Stimulated activated effector memory CD8-positive, alpha-beta T cell treated with anti-CD3 and anti-CD28 coated beads, Interleukin-12 subunit alpha, Interleukin-12 subunit beta, amount 100 ng/mL, for 72 hours (primary cell): ENCODE results near the gene GALNTL6.

Experiments
- ATAC-seq: fragments of 150-1000 bp; cut with Tn5 transposase; 2 replicates; pipeline ENCODE4 v1.10.0; 2021
- DNase-seq, 2 donors: peaks; one replicate each; pipeline ENCODE4 v3.0.0; 2021 to 2022; ENCODE audit warnings: low spot score in 2 of 2
- H3K27ac Mint-ChIP-seq: one replicate; pipeline ENCODE4 v1.8.0; 2022; ENCODE audit warnings: mild to moderate bottlenecking, mixed read lengths
- H3K36me3 Mint-ChIP-seq: one replicate; pipeline ENCODE4 v1.8.0; 2022; ENCODE audit warnings: mild to moderate bottlenecking, mixed read lengths
- H3K4me1 Mint-ChIP-seq: one replicate; pipeline ENCODE4 v1.8.0; 2022; ENCODE audit warnings: mixed read lengths
- H3K4me3 Mint-ChIP-seq: one replicate; pipeline ENCODE4 v1.8.0; 2022; ENCODE audit warnings: mild to moderate bottlenecking, mixed read lengths
- H3K9me3 Mint-ChIP-seq: one replicate; pipeline ENCODE4 v1.8.0; 2022; ENCODE audit warnings: mixed read lengths

Gene GALNTL6

DNA sequence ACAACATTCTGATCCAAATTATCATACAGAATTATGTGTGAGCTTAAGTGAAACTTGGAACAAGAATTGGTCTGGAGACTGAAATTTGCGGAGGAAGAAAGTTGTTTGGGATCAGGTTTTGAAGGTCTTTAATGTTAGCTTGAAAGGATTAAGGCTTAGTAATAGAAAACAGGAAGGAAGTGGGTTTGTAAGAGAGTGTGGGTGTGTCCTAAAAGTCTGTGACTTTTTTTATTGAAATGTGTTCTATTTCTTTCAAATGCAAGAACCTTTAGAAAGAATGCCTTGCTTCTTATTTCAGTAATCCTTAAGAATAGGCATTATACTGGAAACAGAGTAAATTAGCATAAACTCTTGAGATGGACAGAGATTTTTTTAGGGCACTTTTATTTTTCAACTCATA is 198.0 kb downstream of the GALNTL6 start:
- DNase-seq: no peak
- Mint-ChIP-seq H3K4me1 (no peaks in the 10 kb centered on the region), H3K9me3 (peaks cover 17% of the 10 kb centered on the region), H3K4me3 (no peak overlapping the region), H3K27ac (no peak overlapping the region), H3K36me3 (no peaks in the 10 kb centered on the region)
- no peak for ATAC-seq

DNA sequence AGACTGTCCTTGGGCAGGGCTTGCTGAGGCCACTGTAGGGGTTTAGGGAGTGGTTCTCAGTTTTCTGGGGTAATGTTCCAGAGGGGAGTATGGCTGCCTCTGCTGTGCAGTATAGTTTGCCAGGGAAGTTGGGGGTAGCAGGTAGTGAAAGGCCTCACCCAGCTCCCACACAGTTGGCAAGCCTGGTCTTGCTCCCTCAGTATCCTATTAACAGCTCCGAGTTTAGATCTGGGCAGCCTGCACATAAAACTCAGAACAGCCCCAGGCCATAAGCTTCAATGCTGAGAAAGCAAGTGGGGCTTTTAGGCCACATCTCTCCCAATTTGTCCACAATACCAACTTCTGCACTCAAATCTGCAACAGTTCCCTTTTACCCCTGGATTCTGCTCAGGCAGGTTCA is 205.2 kb downstream of the GALNTL6 start:
- Mint-ChIP-seq H3K4me3 (no peak overlapping the region), H3K27ac (no peak overlapping the region), H3K4me1 (no peaks in the 10 kb centered on the region), H3K9me3 (peaks cover 35% of the 10 kb centered on the region), H3K36me3 (no peaks in the 10 kb centered on the region)
- ATAC-seq (no peak), DNase-seq (no peak)

DNA sequence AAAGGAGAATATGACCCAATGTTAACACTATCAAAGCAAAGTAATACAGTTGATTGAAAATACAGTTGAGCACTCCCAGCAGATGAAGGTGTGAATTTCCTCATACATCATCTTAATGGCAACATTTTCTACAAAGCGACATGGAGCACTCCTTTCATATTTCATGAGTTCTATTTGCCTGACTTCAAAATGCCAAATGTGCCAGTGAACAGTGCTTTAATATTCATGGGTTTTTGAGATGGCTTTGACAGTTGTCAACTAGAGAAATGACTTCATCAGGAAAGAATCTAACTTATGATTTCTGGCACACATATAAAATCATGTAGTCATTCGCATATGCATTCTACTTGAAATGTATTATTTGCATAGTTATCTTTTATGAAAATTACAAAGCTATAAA is 222.4 kb downstream of the GALNTL6 start:
- no peak for DNase-seq
- no peaks in the 10 kb centered on the region for H3K36me3 Mint-ChIP-seq
- H3K4me1 Mint-ChIP-seq: no peaks in the 10 kb centered on the region
- no peak overlapping the region for H3K4me3 Mint-ChIP-seq
- H3K27ac Mint-ChIP-seq: no peak overlapping the region
- H3K9me3 Mint-ChIP-seq: peaks cover 5% of the 10 kb centered on the region
- no peak for ATAC-seq

DNA sequence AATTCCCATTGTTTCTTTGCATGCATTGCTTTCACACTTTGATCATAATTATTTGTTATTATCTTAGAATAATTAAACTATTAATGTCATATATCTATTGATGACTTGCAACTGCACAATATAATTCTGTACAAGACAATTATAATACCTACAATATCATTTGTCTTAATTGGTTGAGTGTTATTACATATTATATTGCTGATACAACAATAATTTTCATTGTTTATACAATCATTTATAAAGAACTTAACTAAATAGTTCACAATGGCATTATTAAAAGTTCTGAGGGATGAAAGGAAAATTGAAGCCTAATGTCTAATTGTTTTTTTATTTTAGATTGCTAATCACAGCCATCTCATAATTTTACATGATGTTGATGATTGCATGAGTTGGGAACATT is 227.6 kb downstream of the GALNTL6 start:
- Mint-ChIP-seq H3K36me3 (no peaks in the 10 kb centered on the region), H3K9me3 (peaks cover 9% of the 10 kb centered on the region), H3K4me3 (no peak overlapping the region), H3K27ac (no peak overlapping the region), H3K4me1 (no peaks in the 10 kb centered on the region)
- ATAC-seq (no peak), DNase-seq (no peak)

DNA sequence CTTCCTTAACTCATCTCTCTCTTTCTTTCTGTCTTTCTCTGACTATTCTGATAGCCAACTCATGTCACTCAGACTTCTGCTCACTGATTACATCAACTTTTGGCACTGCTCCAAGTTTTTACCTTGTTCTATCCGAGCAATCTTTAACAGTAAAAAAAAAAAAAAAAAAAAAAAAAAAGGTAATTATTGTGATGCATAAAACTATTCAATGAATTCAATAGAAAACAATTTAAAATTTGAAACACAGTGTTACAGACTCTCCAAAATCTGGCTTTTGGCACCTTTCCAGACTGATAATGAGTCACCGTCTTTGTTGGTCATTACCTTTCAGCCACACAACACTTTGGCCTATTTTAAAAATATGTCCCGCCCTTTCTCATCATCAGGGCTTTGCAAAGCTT is 229.5 kb downstream of the GALNTL6 start:
- no peak for ATAC-seq
- Mint-ChIP-seq H3K4me1 (no peaks in the 10 kb centered on the region), H3K36me3 (no peaks in the 10 kb centered on the region), H3K4me3 (no peak overlapping the region), H3K27ac (no peak overlapping the region), H3K9me3 (peaks cover 11% of the 10 kb centered on the region)
- DNase-seq: no peak

DNA sequence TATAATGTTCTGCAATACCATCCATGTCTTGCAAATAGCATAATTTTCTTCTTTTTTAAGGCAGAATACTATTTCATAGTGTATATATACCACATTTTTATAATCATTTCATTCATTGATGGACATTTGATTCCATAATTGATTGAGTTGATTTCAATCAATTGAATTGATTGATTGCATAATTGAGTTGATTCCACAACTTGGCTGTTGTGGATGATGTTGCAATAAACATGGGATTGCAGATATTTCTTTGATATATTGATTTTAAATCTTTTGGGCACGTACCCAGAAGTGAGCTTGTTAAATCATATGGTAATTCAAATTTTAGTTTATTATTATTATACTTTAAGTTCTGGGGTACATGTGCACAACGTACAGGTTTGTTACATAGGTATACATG is 232.8 kb downstream of the GALNTL6 start:
- DNase-seq (no peak), ATAC-seq (no peak)
- no peak overlapping the region for H3K27ac Mint-ChIP-seq

DNA sequence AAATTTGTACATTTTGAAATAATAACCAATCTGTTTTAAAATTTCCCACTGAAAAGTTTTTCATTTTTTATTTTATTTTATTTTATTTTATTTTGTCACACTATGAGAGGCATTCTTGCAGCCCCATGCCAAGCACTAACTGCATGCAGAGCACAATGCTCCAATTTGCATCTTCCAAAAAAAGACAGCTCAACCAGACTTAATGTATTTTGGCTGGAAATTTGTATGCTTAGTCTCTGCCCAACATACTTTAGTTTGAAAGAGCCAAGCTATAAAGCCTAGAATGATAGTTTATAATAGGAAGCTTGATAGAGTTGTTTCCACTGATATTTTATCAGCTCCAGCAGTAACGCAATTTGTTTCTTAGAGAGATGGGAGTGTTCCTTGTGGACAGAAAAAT is 235.5 kb downstream of the GALNTL6 start:
- H3K4me3 Mint-ChIP-seq: no peak overlapping the region
- H3K9me3 Mint-ChIP-seq: peaks cover 13% of the 10 kb centered on the region
- DNase-seq (no peak), ATAC-seq (no peak)
- H3K4me1 Mint-ChIP-seq: no peaks in the 10 kb centered on the region
- no peaks in the 10 kb centered on the region for H3K36me3 Mint-ChIP-seq
- H3K27ac Mint-ChIP-seq: no peak overlapping the region

More for the DNA sequence above, 232.8 kb downstream of the GALNTL6 start:
- H3K4me1 Mint-ChIP-seq: no peaks in the 10 kb centered on the region
- H3K4me3 Mint-ChIP-seq: no peak overlapping the region
- no peaks in the 10 kb centered on the region for H3K36me3 Mint-ChIP-seq
- peaks cover 16% of the 10 kb centered on the region for H3K9me3 Mint-ChIP-seq

DNA sequence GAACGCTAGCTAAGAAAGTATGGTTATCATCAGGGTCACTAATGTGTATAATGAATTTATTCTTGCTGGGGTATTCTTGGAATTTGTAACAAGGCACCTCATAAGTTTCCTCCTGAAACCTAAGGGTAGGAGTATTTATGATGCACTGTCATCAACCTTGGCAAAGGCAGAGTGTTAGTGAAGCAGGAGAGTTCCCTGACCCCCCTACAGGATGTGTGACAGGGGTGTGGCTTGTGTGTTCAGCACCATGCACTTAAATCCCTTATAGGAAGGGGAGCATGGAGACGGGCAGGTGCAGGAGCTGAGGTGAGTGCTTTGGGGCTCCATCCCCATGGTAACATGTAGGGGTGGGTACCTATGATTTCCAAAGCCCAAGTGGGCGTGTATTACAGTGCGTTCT is 237.7 kb downstream of the GALNTL6 start:
- no peaks in the 10 kb centered on the region for H3K4me1 Mint-ChIP-seq
- H3K27ac Mint-ChIP-seq: no peak overlapping the region
- DNase-seq (no peak), ATAC-seq (no peak)
- peaks cover 13% of the 10 kb centered on the region for H3K9me3 Mint-ChIP-seq
- no peaks in the 10 kb centered on the region for H3K36me3 Mint-ChIP-seq
- no peak overlapping the region for H3K4me3 Mint-ChIP-seq

DNA sequence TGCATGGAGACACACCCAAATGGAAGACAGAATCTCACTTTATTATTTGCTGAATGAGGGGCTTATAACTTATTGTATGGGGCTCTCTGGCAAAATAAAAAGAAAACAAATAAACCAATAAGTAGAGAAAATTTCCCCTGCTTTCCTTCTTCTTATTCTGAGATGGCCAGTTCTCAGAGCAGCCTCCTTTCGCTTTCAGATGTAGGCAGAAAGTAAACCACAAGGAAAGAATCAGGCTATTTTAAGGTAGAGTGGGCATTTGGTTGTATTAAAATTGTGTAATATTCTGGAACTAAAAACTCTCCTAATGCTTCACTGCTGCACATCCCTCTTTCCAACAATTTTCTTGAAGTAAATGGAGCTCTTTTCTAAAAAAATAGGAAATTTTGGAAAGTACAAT is 241.8 kb downstream of the GALNTL6 start:
- no peak overlapping the region for H3K27ac Mint-ChIP-seq
- peaks cover 10% of the 10 kb centered on the region for H3K9me3 Mint-ChIP-seq
- ATAC-seq (no peak), DNase-seq (no peak)
- H3K36me3 Mint-ChIP-seq: no peaks in the 10 kb centered on the region
- no peaks in the 10 kb centered on the region for H3K4me1 Mint-ChIP-seq
- H3K4me3 Mint-ChIP-seq: no peak overlapping the region

DNA sequence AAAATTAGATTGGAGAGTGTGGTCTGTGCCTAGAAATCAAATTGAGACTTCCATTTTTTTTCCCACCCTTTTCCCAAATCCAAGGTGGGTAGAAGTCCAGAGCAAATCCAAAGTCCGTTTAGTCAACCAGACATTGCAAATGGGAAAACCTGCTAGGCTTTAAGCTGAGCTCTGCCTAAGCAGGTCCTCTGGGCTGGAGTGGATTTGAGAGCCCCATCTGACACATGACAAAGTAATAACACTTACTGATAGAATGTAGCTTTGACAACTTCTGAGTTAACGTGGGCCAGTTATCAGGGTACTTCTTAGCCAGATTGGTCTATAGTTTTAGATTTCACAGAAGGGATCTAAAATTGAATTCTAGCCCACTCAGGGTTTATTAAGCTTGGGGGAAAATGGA is 242.3 kb downstream of the GALNTL6 start:
- H3K9me3 Mint-ChIP-seq: peaks cover 9% of the 10 kb centered on the region
- H3K4me3 Mint-ChIP-seq: no peak overlapping the region
- DNase-seq (no peak), ATAC-seq (no peak)
- no peak overlapping the region for H3K27ac Mint-ChIP-seq
- no peaks in the 10 kb centered on the region for H3K36me3 Mint-ChIP-seq
- no peaks in the 10 kb centered on the region for H3K4me1 Mint-ChIP-seq

DNA sequence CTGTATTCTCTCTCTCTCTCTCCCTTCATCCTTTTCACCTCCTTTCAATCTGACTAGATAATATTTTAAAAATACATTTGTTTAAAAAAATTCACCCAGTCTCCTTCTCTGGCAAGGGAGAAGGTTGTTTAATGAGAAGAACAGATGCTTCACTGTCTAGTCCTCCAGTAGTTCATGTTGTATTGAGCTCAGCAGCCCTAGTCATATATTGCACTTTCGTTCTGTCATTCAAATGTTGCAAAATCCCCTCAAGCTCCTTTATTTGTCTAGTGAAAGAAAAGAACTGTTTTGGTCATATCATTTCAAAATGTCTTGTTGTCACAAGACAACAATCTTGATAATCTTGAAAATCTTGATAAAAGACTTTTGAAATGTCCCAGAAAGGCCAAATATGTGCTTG is 248.0 kb downstream of the GALNTL6 start:
- H3K4me1 Mint-ChIP-seq: no peaks in the 10 kb centered on the region
- ATAC-seq: no peak
- no peaks in the 10 kb centered on the region for H3K36me3 Mint-ChIP-seq
- no peak for DNase-seq
- no peak overlapping the region for H3K4me3 Mint-ChIP-seq
- H3K27ac Mint-ChIP-seq: no peak overlapping the region
- peaks cover 6% of the 10 kb centered on the region for H3K9me3 Mint-ChIP-seq

DNA sequence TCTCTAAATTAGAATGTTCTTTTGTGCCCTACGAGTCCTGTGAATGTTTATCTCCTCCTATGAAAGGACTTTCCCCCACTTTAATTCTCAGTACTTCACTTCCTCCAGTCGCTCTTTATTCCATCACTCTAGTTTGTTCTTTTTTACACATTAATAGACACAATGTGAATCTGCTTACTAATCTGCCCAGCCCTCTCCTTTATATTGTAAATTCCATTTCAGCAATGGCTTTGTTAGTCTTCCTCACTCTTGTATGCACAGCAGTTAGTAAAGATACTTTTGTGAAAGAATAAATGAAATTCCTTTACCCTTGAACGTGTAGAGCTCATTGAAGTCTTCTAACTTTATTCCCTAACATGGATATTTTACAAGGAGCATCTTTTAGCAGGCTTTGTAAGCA is 255.3 kb downstream of the GALNTL6 start:
- ATAC-seq (no peak), DNase-seq (no peak)
- H3K9me3 Mint-ChIP-seq: peaks cover 16% of the 10 kb centered on the region
- no peak overlapping the region for H3K27ac Mint-ChIP-seq
- no peak overlapping the region for H3K4me3 Mint-ChIP-seq
- H3K4me1 Mint-ChIP-seq: no peaks in the 10 kb centered on the region
- H3K36me3 Mint-ChIP-seq: no peaks in the 10 kb centered on the region

DNA sequence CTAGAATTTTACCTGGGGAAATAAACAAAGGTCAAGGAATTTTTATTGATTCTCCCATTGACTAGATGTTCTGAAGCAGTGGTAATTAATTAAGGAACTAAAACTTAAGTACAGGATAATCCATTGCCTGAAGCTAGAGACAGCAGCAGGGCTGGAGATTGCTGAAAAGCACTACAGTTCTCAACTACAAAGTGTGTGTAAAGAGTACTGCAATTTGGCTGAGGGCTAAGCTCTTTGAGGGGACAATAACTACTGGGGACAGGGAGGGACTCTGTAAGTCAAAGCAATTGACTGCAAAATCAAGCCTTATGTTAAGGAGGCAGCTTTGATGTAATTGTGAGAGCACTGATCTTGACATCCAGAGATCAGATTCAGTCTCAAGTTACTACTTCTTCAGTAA is 260.4 kb downstream of the GALNTL6 start:
- H3K4me3 Mint-ChIP-seq: no peak overlapping the region
- no peaks in the 10 kb centered on the region for H3K36me3 Mint-ChIP-seq
- H3K4me1 Mint-ChIP-seq: no peaks in the 10 kb centered on the region
- no peak overlapping the region for H3K27ac Mint-ChIP-seq
- ATAC-seq (no peak), DNase-seq (no peak)
- H3K9me3 Mint-ChIP-seq: peaks cover 9% of the 10 kb centered on the region

DNA sequence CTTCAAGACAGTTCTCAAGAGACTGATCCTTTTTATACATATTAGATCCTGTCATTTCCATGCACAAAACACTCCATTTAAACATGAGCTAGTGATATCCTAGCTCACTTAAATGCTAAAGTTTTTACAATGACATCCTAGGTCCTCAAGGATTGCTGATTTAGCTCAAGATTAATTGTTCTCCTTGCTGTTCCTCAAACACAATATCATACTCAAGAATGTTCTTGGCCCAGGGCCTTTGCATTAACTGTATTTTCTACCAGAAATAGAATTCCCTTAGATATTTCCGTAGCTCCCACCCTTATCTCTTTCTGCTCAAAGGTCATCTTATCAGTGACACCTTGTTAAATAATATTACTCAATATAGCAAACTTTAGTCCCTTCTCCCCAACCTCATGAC is 270.1 kb downstream of the GALNTL6 start:
- no peak overlapping the region for H3K27ac Mint-ChIP-seq
- DNase-seq (no peak), ATAC-seq (no peak)
- no peak overlapping the region for H3K4me3 Mint-ChIP-seq
- no peaks in the 10 kb centered on the region for H3K36me3 Mint-ChIP-seq
- H3K4me1 Mint-ChIP-seq: no peaks in the 10 kb centered on the region
- peaks cover 1% of the 10 kb centered on the region for H3K9me3 Mint-ChIP-seq

DNA sequence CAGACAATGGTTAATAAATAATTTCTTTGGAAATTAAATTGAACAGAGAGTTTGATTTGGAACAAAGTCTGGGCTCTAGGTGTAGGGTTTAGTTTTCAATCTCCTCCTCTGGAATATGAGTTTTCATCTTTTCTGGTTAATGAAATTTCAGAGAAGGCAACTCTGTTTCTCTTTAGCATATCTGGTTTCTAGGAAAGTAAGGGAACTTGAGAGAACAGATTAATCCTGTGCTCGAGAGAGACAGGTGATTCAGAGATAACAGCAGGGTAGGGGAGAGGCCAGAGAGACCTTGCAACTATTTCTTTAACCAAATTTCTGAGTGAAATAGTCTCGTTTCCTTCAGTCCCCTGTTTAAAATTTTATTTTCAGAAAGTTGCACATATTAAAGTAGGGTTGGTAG is 275.4 kb downstream of the GALNTL6 start:
- ATAC-seq (no peak), DNase-seq (no peak)
- H3K27ac Mint-ChIP-seq: no peak overlapping the region
- no peak overlapping the region for H3K4me3 Mint-ChIP-seq
- no peaks in the 10 kb centered on the region for H3K36me3 Mint-ChIP-seq
- H3K4me1 Mint-ChIP-seq: no peaks in the 10 kb centered on the region
- peaks cover 13% of the 10 kb centered on the region for H3K9me3 Mint-ChIP-seq

DNA sequence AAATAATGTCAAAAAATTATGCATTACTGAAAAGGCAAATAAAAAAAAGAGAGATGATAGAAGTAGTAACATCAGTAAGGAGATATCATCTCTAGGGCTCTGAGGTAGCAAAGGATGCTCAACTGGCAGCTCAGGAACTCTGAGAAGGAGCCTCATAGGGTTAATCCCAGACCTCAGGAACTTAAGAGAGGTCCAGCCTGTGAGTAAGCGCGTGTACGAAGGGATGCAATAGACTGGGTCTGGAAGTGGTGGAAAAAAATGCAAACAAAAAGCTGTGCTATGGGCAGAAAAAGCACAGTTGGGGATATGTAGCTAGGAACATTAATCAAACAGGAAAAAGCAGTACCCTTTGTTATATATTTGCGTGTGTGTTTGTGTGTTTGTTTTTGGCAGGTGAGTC is 282.0 kb downstream of the GALNTL6 start:
- H3K9me3 Mint-ChIP-seq: peaks cover 20% of the 10 kb centered on the region
- H3K36me3 Mint-ChIP-seq: no peaks in the 10 kb centered on the region
- H3K4me3 Mint-ChIP-seq: no peak overlapping the region
- no peaks in the 10 kb centered on the region for H3K4me1 Mint-ChIP-seq
- no peak overlapping the region for H3K27ac Mint-ChIP-seq
- DNase-seq (no peak), ATAC-seq (no peak)

DNA sequence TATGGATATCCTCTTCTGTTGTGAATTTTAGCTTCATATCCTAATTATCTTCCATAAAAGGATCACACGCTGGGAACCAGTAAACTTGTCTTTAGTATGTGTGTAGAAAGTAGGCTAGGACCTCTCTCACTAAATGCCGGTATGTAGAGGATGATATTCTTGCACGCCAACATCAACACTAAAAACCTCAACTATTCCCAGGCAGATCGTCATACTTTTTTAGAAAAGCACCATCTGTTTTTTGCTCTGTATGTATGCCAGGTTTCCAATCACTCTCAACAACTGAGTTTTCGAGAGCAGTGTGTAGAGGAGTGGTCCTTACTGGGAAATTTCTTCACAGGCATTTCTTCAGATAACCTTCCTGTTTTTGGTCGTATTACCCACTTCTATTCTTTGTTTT is 283.6 kb downstream of the GALNTL6 start:
- ATAC-seq (no peak), DNase-seq (no peak)
- Mint-ChIP-seq H3K9me3 (peaks cover 17% of the 10 kb centered on the region), H3K4me1 (no peaks in the 10 kb centered on the region), H3K4me3 (no peak overlapping the region), H3K36me3 (no peaks in the 10 kb centered on the region), H3K27ac (no peak overlapping the region)
